K562 (cell line): ENCODE results near the gene KRT81. TPM values are rescaled to one million over a fixed set of nuclear protein-coding genes. Genes with fewer than 3 reads are reported as not detected.

ENCODE experiments used
- ATAC-seq: fragments of 200-7000 bp; cut with Tn5 transposase; 3 replicates; pipeline ENCODE4 v1.9.1; 2020; ENCODE audit warnings: moderate library complexity
- BruUV-seq: library from RNA; stranded (reverse); fragments of 400-500 nt; replicated peaks from 2 replicates; lab custom pipeline; 2021; lab: Mats Ljungman, UMichigan
- CTCF ChIA-PET: fragments of 300-600 bp; formaldehyde crosslinking; extraction: SDS; loops from one replicate; lab custom pipeline; 2021; ENCODE audit warnings: low intra/inter-chr PET ratio; lab: Yijun Ruan, JAX
- POLR2A ChIA-PET: fragments of 300-600, 350-650 bp; sonication (Branson Sonifier 250); formaldehyde crosslinking; extraction: SDS; loops from one replicate; lab custom pipeline; 2021; ENCODE audit warnings: antibody characterized with exemption, inconsistent platforms; lab: Yijun Ruan, JAX
- DNase-seq, 4 experiments: peaks; one replicate each; pipeline versions ENCODE4 v3.0.0 to v3.0.0-alpha.2; 2011 to 2018; ENCODE audit warnings: low spot score in 3 of 4, mixed read lengths in 3 of 4; ENCODE audit errors: extremely low read depth in 1 of 4
- FAIRE-seq: peaks from 2 replicates; lab custom pipeline; 2011; peaks lifted over from hg19 to GRCh38; lab: Jason Lieb, UNC
- H2AFZ ChIP-seq: 2 replicates; pipeline ENCODE4 v1.6.0; 2011; ENCODE audit warnings: low read depth, low read length, control low read depth, inconsistent platforms
- H3K27ac ChIP-seq: fragments of 200-600 bp; 3 replicates; pipeline ENCODE4 v1.8.0; 2011; ENCODE audit warnings: low read depth, mild to moderate bottlenecking, control low read depth, inconsistent platforms, low read length, moderate library complexity, mixed read lengths; ENCODE audit errors: extremely low read depth
- H3K27me3 ChIP-seq, 2 experiments: fragments of 300-600 bp in 1 of 2; 2 replicates in 1 of 2; 3 replicates in 1 of 2; pipeline versions ENCODE4 v1.6.0 to v1.8.0; 2011; ENCODE audit warnings: inconsistent platforms in 2 of 2, low read length in 2 of 2, mild to moderate bottlenecking in 1 of 2, mixed read lengths in 1 of 2, moderate library complexity in 1 of 2; ENCODE audit not compliant: control insufficient read depth in 2 of 2, insufficient read depth in 2 of 2
- H3K36me3 ChIP-seq: fragments of 300-600 bp; 3 replicates; pipeline ENCODE4 v1.8.0; 2011; ENCODE audit warnings: mild to moderate bottlenecking, low read length, inconsistent platforms; ENCODE audit not compliant: control insufficient read depth, insufficient read depth
- H3K4me1 ChIP-seq, 2 experiments: fragments of 200-600 bp in 1 of 2; replicated peaks in 1 of 2; 2 replicates in 1 of 2; 3 replicates in 1 of 2; pipeline versions ENCODE4 v1.5.1 to v1.8.0; 2011; ENCODE audit warnings: inconsistent platforms in 2 of 2, low read length in 2 of 2, mild to moderate bottlenecking in 1 of 2, mixed read lengths in 1 of 2, moderate library complexity in 1 of 2; ENCODE audit not compliant: control insufficient read depth in 2 of 2, insufficient read depth in 2 of 2
- H3K4me2 ChIP-seq: 2 replicates; pipeline ENCODE4 v1.6.1; 2011; ENCODE audit warnings: low read length, control low read depth, inconsistent platforms, mixed read lengths; ENCODE audit not compliant: insufficient read depth
- H3K4me3 ChIP-seq: fragments of 200-600 bp; sonication (generic), shearing (Covaris generic); 2 replicates; pipeline ENCODE4 v1.5.1; 2016; ENCODE audit warnings: control low read depth, inconsistent platforms
- H3K79me2 ChIP-seq: fragments of 200-600 bp; 3 replicates; pipeline ENCODE4 v1.8.0; 2011; ENCODE audit warnings: low read length, inconsistent platforms; ENCODE audit not compliant: control insufficient read depth, insufficient read depth
- H3K9ac ChIP-seq, 2 experiments: 2 replicates each; pipeline versions ENCODE4 v1.6.0 to v1.6.1; 2011; ENCODE audit warnings: low read depth in 2 of 2, low read length in 2 of 2, control low read depth in 1 of 2, inconsistent platforms in 1 of 2, mild to moderate bottlenecking in 1 of 2, mixed read lengths in 1 of 2; ENCODE audit not compliant: insufficient read depth in 1 of 2
- H3K9me1 ChIP-seq: one replicate; pipeline ENCODE4 v1.6.0; 2011; ENCODE audit warnings: inconsistent platforms, mild to moderate bottlenecking, low read length, moderate library complexity; ENCODE audit not compliant: control insufficient read depth, insufficient read depth
- H3K9me3 ChIP-seq: replicated peaks from 2 replicates; pipeline ENCODE4 v1.5.1; 2011; ENCODE audit warnings: low read depth, low read length, inconsistent platforms; ENCODE audit not compliant: control insufficient read depth, insufficient read depth
- H4K20me1 ChIP-seq: replicated peaks from 2 replicates; pipeline ENCODE4 v1.6.1; 2011; ENCODE audit warnings: low read length, inconsistent platforms, mixed read lengths; ENCODE audit not compliant: control insufficient read depth, insufficient read depth
- HMG20A ChIP-seq: fragments of 450-650 bp; formaldehyde crosslinking; conservative IDR thresholded peaks from 2 replicates; pipeline ENCODE4 v1.4.0; 2020; ENCODE audit warnings: mild to moderate bottlenecking, mixed read lengths
- L3MBTL2 ChIP-seq: fragments of 450-650 bp; IDR thresholded peaks from 2 replicates; pipeline ENCODE4 v1.6.1; 2016; ENCODE audit warnings: mild to moderate bottlenecking, moderate library complexity
- MYNN ChIP-seq, 2 experiments: sonication (generic); formaldehyde crosslinking in 1 of 2; IDR thresholded peaks; 2 replicates each; pipeline versions ENCODE4 v1.5.0 to v1.6.1; 2016 to 2020; ENCODE audit warnings: antibody characterized with exemption in 1 of 2, missing genetic modification reagents in 1 of 2
- NFRKB ChIP-seq: fragments of 450-650 bp; IDR thresholded peaks from 2 replicates; pipeline ENCODE4 v1.6.1; 2016; ENCODE audit warnings: low read depth
- POLR2G ChIP-seq: fragments of 200-400 bp; formaldehyde crosslinking; IDR thresholded peaks from 2 replicates; pipeline ENCODE4 v1.6.1; 2017; ENCODE audit warnings: low read depth, mild to moderate bottlenecking, antibody characterized with exemption, low read length, moderate library complexity
- RB1 ChIP-seq: fragments of 450-650 bp; IDR thresholded peaks from 2 replicates; pipeline ENCODE4 v1.6.1; 2017; ENCODE audit warnings: low read depth, mild to moderate bottlenecking
- SAFB ChIP-seq: fragments of 200-400 bp; formaldehyde crosslinking; IDR thresholded peaks from 2 replicates; pipeline ENCODE4 v1.6.1; 2017; ENCODE audit warnings: low read depth, low read length, borderline replicate concordance
- SIN3B ChIP-seq: fragments of 450-650 bp; IDR thresholded peaks from 2 replicates; pipeline ENCODE4 v1.6.1; 2017; ENCODE audit warnings: low read depth, mild to moderate bottlenecking, moderate library complexity
- ZFPM2 ChIP-seq: fragments of 250-450 bp; sonication (Bioruptor Pico); IDR thresholded peaks from 2 replicates; pipeline ENCODE4 v1.5.1; 2022; ENCODE audit warnings: mild to moderate bottlenecking
- WGBS: fragments of 100-300 bp; shearing (Covaris generic); methylation state at CpG from one replicate; pipeline ENCODE4 v1.1.6; 2016; ENCODE audit warnings: low coverage, mixed read lengths; ENCODE audit not compliant: insufficient coverage; ENCODE audit errors: missing lambda C conversion rate; 5-methylcytosine and 5-hydroxymethylcytosine counted together
- in situ Hi-C: fragments of 300-500 bp; cut with MboI; formaldehyde crosslinking; loops from 4 replicates; pipeline ENCODE4 v1.15.0; 2018; ENCODE audit warnings: inconsistent platforms, mixed read lengths
- intact Hi-C: fragments of 100-400 bp; cut with micrococcal nuclease; formaldehyde crosslinking; loops from 2 replicates; pipeline ENCODE4 v1.14.2; 2022
- polyA plus RNA-seq, 8 experiments: library from polyadenylated mRNA; depleted of rRNA in 4 of 8; stranded (reverse) in 5 of 8; unstranded in 3 of 8; fragments of >200 nt; fragmentation: Nextera tagmentation in 2 of 8; fragmentation: Illumina TruSeq in 1 of 8; extraction: Ambion mirVana in 2 of 8; extraction: Trizol in 1 of 8; gene quantifications; 2 replicates each; pipeline versions ENCODE4 v1.2.1 to v1.2.3, GENCODE V29; 2011 to 2014; ENCODE audit warnings: inconsistent platforms in 1 of 8, missing spikeins in 1 of 8
- total RNA-seq, 7 experiments: library from RNA; depleted of rRNA in 6 of 7; stranded (reverse); fragments of >200 nt in 6 of 7; fragmentation: Illumina TruSeq in 2 of 7; extraction: Trizol in 2 of 7; gene quantifications; 2 replicates each; pipeline versions ENCODE4 v1.2.1 to v1.2.3, GENCODE V29; 2011 to 2021; ENCODE audit warnings: low replicate concordance in 1 of 7
- TF ChIP-seq, protein P1 (sequence below): sonication (generic); formaldehyde crosslinking; IDR thresholded peaks from 2 replicates; pipeline ENCODE4 v1.8.0; 2022; ENCODE audit warnings: missing genetic modification reagents, mild to moderate bottlenecking, borderline replicate concordance
- TF ChIP-seq, protein P2 (sequence below): fragments of 450-650 bp; IDR thresholded peaks from 2 replicates; pipeline ENCODE4 v1.6.1; 2014; ENCODE audit warnings: low read depth, mild to moderate bottlenecking, moderate library complexity, borderline replicate concordance
- TF ChIP-seq, protein P3 (sequence below): sonication (generic); formaldehyde crosslinking; IDR thresholded peaks from 2 replicates; pipeline ENCODE4 v1.8.1; 2022; ENCODE audit warnings: missing genetic modification reagents
- TF ChIP-seq, protein P4 (sequence below): fragments of 250-450 bp; sonication (Bioruptor Pico); IDR thresholded peaks from 2 replicates; pipeline ENCODE4 v1.4.0; 2020

The KRT81 gene
- total and polyA plus RNA-seq, 9 of the 15 experiments (the other 6 are each of a cell fraction or from before 2014, with no cell fraction given) = 0.27 TPM; not detected in 8

DNA sequence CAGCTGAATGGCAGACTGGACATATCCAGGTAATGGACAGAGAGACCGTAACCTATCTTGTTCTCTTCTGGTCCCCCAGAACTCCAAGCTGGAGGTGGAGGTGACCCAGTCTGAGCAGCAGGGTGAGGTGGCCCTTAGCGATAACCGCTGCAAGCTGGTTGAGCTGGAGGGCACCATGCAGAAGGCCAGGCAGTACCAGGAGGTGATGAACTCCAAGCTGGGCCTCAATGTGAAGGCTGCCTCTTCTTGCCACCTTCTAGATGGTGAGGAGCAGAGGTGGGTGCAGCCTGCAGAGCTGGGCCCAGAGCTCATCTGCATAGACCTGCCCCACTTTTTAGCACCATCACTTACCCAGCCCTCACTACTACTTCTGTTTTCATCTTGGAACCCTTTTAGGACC, 24.1 kb downstream of the KRT81 start (continued):
- TF ChIP-seq, protein P1, sequence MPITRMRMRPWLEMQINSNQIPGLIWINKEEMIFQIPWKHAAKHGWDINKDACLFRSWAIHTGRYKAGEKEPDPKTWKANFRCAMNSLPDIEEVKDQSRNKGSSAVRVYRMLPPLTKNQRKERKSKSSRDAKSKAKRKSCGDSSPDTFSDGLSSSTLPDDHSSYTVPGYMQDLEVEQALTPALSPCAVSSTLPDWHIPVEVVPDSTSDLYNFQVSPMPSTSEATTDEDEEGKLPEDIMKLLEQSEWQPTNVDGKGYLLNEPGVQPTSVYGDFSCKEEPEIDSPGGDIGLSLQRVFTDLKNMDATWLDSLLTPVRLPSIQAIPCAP (CRISPR knock-in tag) = no peak
- TF ChIP-seq, protein P2, sequence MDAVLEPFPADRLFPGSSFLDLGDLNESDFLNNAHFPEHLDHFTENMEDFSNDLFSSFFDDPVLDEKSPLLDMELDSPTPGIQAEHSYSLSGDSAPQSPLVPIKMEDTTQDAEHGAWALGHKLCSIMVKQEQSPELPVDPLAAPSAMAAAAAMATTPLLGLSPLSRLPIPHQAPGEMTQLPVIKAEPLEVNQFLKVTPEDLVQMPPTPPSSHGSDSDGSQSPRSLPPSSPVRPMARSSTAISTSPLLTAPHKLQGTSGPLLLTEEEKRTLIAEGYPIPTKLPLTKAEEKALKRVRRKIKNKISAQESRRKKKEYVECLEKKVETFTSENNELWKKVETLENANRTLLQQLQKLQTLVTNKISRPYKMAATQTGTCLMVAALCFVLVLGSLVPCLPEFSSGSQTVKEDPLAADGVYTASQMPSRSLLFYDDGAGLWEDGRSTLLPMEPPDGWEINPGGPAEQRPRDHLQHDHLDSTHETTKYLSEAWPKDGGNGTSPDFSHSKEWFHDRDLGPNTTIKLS = no peak
- no peak for TF ChIP-seq SIN3B

DNA sequence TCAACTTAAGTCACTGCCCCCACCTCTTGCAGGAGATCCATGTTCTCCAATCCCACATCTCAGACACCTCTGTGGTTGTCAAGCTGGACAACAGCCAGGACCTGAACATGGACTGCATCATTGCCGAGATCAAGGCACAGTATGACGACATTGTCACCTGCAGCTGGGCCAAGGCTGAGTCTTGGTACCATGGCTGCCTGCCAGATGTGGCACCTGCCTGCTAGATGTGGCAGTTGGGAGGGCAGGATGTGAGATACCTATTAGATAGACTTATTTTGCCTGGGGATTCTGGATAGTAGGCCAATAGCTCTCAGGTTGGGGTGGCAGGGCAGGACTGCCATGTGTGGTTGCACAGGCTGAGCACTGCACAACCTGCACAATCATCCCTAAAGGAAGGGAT, 24.8 kb downstream of the KRT81 start:
- CTCF ChIA-PET = no interaction called here
- in situ Hi-C loops (no loop called here), intact Hi-C loops (no loop called here)
- H3K4me1 ChIP-seq = no peaks in the 10 kb centered on the region
- FAIRE-seq (no peak), ATAC-seq (no peak), DNase-seq (no peak)
- TF ChIP-seq ZFPM2 (CRISPR knock-in tag) (no peak), L3MBTL2 (no peak), NFRKB (no peak), POLR2G (no peak), RB1 (no peak), HMG20A (CRISPR knock-in tag) (no peak), MYNN (IDR thresholded peaks at IDR 0.05) (no peak), MYNN (CRISPR knock-in tag; IDR thresholded peaks at IDR 0.05) (no peak), SAFB (no peak)
- TF ChIP-seq, protein P3, sequence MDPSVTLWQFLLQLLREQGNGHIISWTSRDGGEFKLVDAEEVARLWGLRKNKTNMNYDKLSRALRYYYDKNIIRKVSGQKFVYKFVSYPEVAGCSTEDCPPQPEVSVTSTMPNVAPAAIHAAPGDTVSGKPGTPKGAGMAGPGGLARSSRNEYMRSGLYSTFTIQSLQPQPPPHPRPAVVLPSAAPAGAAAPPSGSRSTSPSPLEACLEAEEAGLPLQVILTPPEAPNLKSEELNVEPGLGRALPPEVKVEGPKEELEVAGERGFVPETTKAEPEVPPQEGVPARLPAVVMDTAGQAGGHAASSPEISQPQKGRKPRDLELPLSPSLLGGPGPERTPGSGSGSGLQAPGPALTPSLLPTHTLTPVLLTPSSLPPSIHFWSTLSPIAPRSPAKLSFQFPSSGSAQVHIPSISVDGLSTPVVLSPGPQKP (CRISPR knock-in tag) = no peak
- TF ChIP-seq, protein P4, sequence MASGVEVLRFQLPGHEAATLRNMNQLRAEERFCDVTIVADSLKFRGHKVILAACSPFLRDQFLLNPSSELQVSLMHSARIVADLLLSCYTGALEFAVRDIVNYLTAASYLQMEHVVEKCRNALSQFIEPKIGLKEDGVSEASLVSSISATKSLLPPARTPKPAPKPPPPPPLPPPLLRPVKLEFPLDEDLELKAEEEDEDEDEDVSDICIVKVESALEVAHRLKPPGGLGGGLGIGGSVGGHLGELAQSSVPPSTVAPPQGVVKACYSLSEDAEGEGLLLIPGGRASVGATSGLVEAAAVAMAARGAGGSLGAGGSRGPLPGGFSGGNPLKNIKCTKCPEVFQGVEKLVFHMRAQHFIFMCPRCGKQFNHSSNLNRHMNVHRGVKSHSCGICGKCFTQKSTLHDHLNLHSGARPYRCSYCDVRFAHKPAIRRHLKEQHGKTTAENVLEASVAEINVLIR (CRISPR knock-in tag) = no peak
- H3K9me1 ChIP-seq = no peaks in the 10 kb centered on the region
- POLR2A ChIA-PET = no interaction called here
- H4K20me1 ChIP-seq = no peaks in the 10 kb centered on the region
- no TSS peak for BruUV-seq
- no peak overlapping the region for H3K4me2 ChIP-seq
- H3K9ac ChIP-seq = no peak overlapping the region
- H3K79me2 ChIP-seq = no peaks in the 10 kb centered on the region
- H3K27me3 ChIP-seq = peaks cover 0 to 23% of the 10 kb centered on the region in 2 experiments; a peak in 2 of 5 replicates
- H2AFZ ChIP-seq = no peak overlapping the region
- H3K4me3 ChIP-seq = no peak overlapping the region
- H3K9me3 ChIP-seq = no peaks in the 10 kb centered on the region
- no peaks in the 10 kb centered on the region for H3K36me3 ChIP-seq
- H3K27ac ChIP-seq = no peak overlapping the region
- WGBS = 0% methylated on average over 2 of the region's 2 CpGs
